HAP-1 (cell line): ENCODE measurements around the gene OR1F1.
A peak's percentile ranks its signal among the peaks of the same experiment; 100 is the strongest.
"Not testable (repeated sequence)": the region's sequence is repeated elsewhere in the genome, so short reads cannot be mapped to it uniquely, and the experiment has no call there.

Source experiments
- DNase-seq, 2 experiments: peaks; one replicate each; pipeline ENCODE4 v3.0.0-alpha.2; 2016 to 2020; ENCODE audit warnings: low spot score in 2 of 2
- H3K27me3 ChIP-seq: fragments of 250-450 bp; sonication (Bioruptor Pico); 2 replicates; pipeline ENCODE4 v1.5.1; 2020; ENCODE audit warnings: low read depth, mild to moderate bottlenecking, moderate library complexity
- H3K36me3 ChIP-seq: fragments of 250-450 bp; sonication (Bioruptor Pico); replicated peaks from 2 replicates; pipeline ENCODE4 v1.5.1; 2020; ENCODE audit warnings: mild to moderate bottlenecking
- H3K4me1 ChIP-seq: fragments of 250-450 bp; sonication (Bioruptor Pico); 2 replicates; pipeline ENCODE4 v1.5.1; 2020; ENCODE audit warnings: mild to moderate bottlenecking
- H3K4me3 ChIP-seq: fragments of 250-450 bp; sonication (Bioruptor Pico); 2 replicates; pipeline ENCODE4 v1.5.1; 2020; ENCODE audit warnings: mild to moderate bottlenecking, moderate library complexity
- H3K9me3 ChIP-seq: fragments of 250-450 bp; sonication (Bioruptor Pico); 2 replicates; pipeline ENCODE4 v1.5.1; 2020; ENCODE audit warnings: mild to moderate bottlenecking, moderate library complexity
- in situ Hi-C: fragments of 300-500 bp; cut with MboI; formaldehyde crosslinking; loops from 3 replicates; pipeline ENCODE4 v1.14.3; 2020; ENCODE audit warnings: low sequenced_read_pairs, inconsistent platforms, mixed read lengths

The OR1F1 gene

GRCh38 chr16:3157229-3158025, 30.6 kb upstream of the OR1F1 start:
- H3K4me1 ChIP-seq, result peaks cover 2% of the 10 kb centered on the region; the same call in 1 of the 2 replicates
- no peaks in the 10 kb centered on the region for H3K27me3 ChIP-seq
- H3K9me3 ChIP-seq, result no peaks in the 10 kb centered on the region
- in situ Hi-C loops, result no loop called here
- DNase-seq, result peak; percentile 90 to 94
- H3K4me3 ChIP-seq, result peak overlapping the region; percentile 58
- no peaks in the 10 kb centered on the region for H3K36me3 ChIP-seq

GRCh38 chr16:3158026-3158509, 29.9 kb upstream of the OR1F1 start:
- Histone ChIP-seq H3K4me1 (peaks cover 2% of the 10 kb centered on the region; the same call in 1 of the 2 replicates), H3K4me3 (peak overlapping the region; percentile 58), H3K36me3 (no peaks in the 10 kb centered on the region), H3K27me3 (no peaks in the 10 kb centered on the region), H3K9me3 (no peaks in the 10 kb centered on the region)
- in situ Hi-C loops, result no loop called here
- peak in 1 of 2 experiments; percentile 57 for DNase-seq

- Histone ChIP-seq H3K27me3 (no peaks in the 10 kb centered on the region), H3K4me3 (peak overlapping the region; percentile 58)
These were observed 29.3 kb upstream of the OR1F1 start for GRCh38 chr16:3158510-3159314.

GRCh38 chr16:3161235-3162018, 26.6 kb upstream of the OR1F1 start:
- in situ Hi-C loops, result no loop called here
- no peak for DNase-seq
- Histone ChIP-seq H3K4me3 (no peak overlapping the region), H3K36me3 (no peaks in the 10 kb centered on the region), H3K4me1 (peaks cover 4% of the 10 kb centered on the region), H3K9me3 (no peaks in the 10 kb centered on the region), H3K27me3 (no peaks in the 10 kb centered on the region)

More at GRCh38 chr16:3158510-3159314, 29.3 kb upstream of the OR1F1 start:
- in situ Hi-C loops, result no loop called here
- H3K9me3 ChIP-seq, result no peaks in the 10 kb centered on the region
- no peaks in the 10 kb centered on the region for H3K4me1 ChIP-seq
- DNase-seq, result peak; percentile 84 to 97
- H3K36me3 ChIP-seq, result no peaks in the 10 kb centered on the region

GRCh38 chr16:3164121-3164991, 23.6 kb upstream of the OR1F1 start:
- Histone ChIP-seq H3K9me3 (no peaks in the 10 kb centered on the region), H3K4me3 (no peak overlapping the region), H3K27me3 (no peaks in the 10 kb centered on the region), H3K36me3 (no peaks in the 10 kb centered on the region), H3K4me1 (peaks cover 4% of the 10 kb centered on the region)
- DNase-seq, result no peak
- in situ Hi-C loops, result no loop called here

GRCh38 chr16:3165111-3165822, 22.7 kb upstream of the OR1F1 start:
- no peak for DNase-seq
- Histone ChIP-seq H3K4me3 (no peak overlapping the region), H3K36me3 (no peaks in the 10 kb centered on the region), H3K9me3 (no peaks in the 10 kb centered on the region), H3K27me3 (no peaks in the 10 kb centered on the region), H3K4me1 (peaks cover 4% of the 10 kb centered on the region)
- in situ Hi-C loops, result no loop called here

GRCh38 chr16:3166505-3166886, 21.5 kb upstream of the OR1F1 start:
- H3K27me3 ChIP-seq, result no peaks in the 10 kb centered on the region
- no peaks in the 10 kb centered on the region for H3K9me3 ChIP-seq
- H3K4me1 ChIP-seq, result peaks cover 4% of the 10 kb centered on the region
- H3K36me3 ChIP-seq, result no peaks in the 10 kb centered on the region
- H3K4me3 ChIP-seq, result no peak overlapping the region
- in situ Hi-C loops, result no loop called here
- DNase-seq, result peak in 1 of 2 experiments; percentile 29

GRCh38 chr16:3168729-3169128, 19.3 kb upstream of the OR1F1 start:
- DNase-seq, H3K27me3 ChIP-seq, in situ Hi-C loops, H3K36me3 ChIP-seq, H3K4me1 ChIP-seq, H3K4me3 ChIP-seq, H3K9me3 ChIP-seq: not testable (repeated sequence)

- Histone ChIP-seq H3K9me3 (no peaks in the 10 kb centered on the region), H3K4me1 (peaks cover 7% of the 10 kb centered on the region), H3K4me3 (no peak overlapping the region), H3K27me3 (no peaks in the 10 kb centered on the region), H3K36me3 (no peaks in the 10 kb centered on the region)
- in situ Hi-C loops, result no loop called here
- DNase-seq, result no peak
These were observed 17.4 kb upstream of the OR1F1 start for GRCh38 chr16:3170440-3171180.

GRCh38 chr16:3171181-3171854, 16.7 kb upstream of the OR1F1 start:
- in situ Hi-C loops, result no loop called here
- H3K4me1 ChIP-seq, result peaks cover 5% of the 10 kb centered on the region
- no peak for DNase-seq
- no peaks in the 10 kb centered on the region for H3K27me3 ChIP-seq
- H3K36me3 ChIP-seq, result no peaks in the 10 kb centered on the region
- no peaks in the 10 kb centered on the region for H3K9me3 ChIP-seq
- no peak overlapping the region for H3K4me3 ChIP-seq

- no peak overlapping the region for H3K4me3 ChIP-seq
- no peaks in the 10 kb centered on the region for H3K9me3 ChIP-seq
- DNase-seq, result peak; percentile 62 to 66
- H3K27me3 ChIP-seq, result no peaks in the 10 kb centered on the region
- in situ Hi-C loops, result no loop called here
- peaks cover 5% of the 10 kb centered on the region for H3K4me1 ChIP-seq
- no peaks in the 10 kb centered on the region for H3K36me3 ChIP-seq
These were observed 16.0 kb upstream of the OR1F1 start for GRCh38 chr16:3171855-3172593.
